Panc1 (cell line): Measurements from ENCODE around the gene FSD2. TPM values are rescaled to one million over a fixed set of nuclear protein-coding genes. Genes with fewer than 3 reads are reported as not detected.

Experiments used
- ATAC-seq: fragments of 200-7000 bp; cut with Tn5 transposase; 2 replicates; pipeline ENCODE4 v1.9.1; 2020; ENCODE audit warnings: mild to moderate bottlenecking, moderate library complexity
- BruUV-seq: library from RNA; stranded (reverse); fragments of 400-500 nt; replicated peaks from 2 replicates; lab custom pipeline; 2021; lab: Mats Ljungman, UMichigan
- CTCF ChIA-PET: fragments of 300-600 bp; sonication (Branson Sonifier 250); formaldehyde crosslinking; loops from one replicate; lab custom pipeline; 2022; ENCODE audit warnings: antibody characterized with exemption; lab: Charles Lee
- POLR2A ChIA-PET: fragments of 300-600 bp; sonication (Branson Sonifier 250); formaldehyde crosslinking; loops from one replicate; lab custom pipeline; 2022; ENCODE audit warnings: antibody characterized with exemption; lab: Charles Lee
- DNase-seq: peaks from one replicate; pipeline ENCODE4 v3.0.0-alpha.2; 2010; ENCODE audit warnings: low read depth, low spot score
- H3K27ac ChIP-seq: 2 replicates; pipeline ENCODE4 v1.5.1; 2011; ENCODE audit warnings: mild to moderate bottlenecking, low read length, inconsistent platforms
- H3K27me3 ChIP-seq: fragments of 200-500 bp; sonication (Bioruptor generic); 2 replicates; pipeline ENCODE4 v1.6.0; 2014; ENCODE audit warnings: low read length, inconsistent platforms; ENCODE audit not compliant: control insufficient read depth, insufficient read depth
- H3K36me3 ChIP-seq: fragments of 200-500 bp; sonication (Bioruptor generic); 2 replicates; pipeline ENCODE4 v1.5.1; 2014; ENCODE audit warnings: inconsistent platforms, mild to moderate bottlenecking, low read length, moderate library complexity; ENCODE audit not compliant: control insufficient read depth, insufficient read depth
- H3K4me1 ChIP-seq: 2 replicates; pipeline ENCODE4 v1.5.1; 2011; ENCODE audit warnings: inconsistent platforms, mild to moderate bottlenecking, low read length, moderate library complexity; ENCODE audit not compliant: control insufficient read depth, insufficient read depth
- H3K4me3 ChIP-seq, 2 experiments: 2 replicates each; pipeline ENCODE4 v1.5.1; 2011 to 2012; ENCODE audit warnings: low read depth in 2 of 2, low read length in 2 of 2, mild to moderate bottlenecking in 2 of 2, inconsistent platforms in 1 of 2, moderate library complexity in 1 of 2
- H3K9me3 ChIP-seq: fragments of 200-500 bp; sonication (Bioruptor generic); 2 replicates; pipeline ENCODE4 v1.5.1; 2014; ENCODE audit warnings: low read depth, mild to moderate bottlenecking, inconsistent platforms, low read length, moderate library complexity; ENCODE audit not compliant: control insufficient read depth, insufficient read depth
- POLR2AphosphoS5 ChIP-seq: IDR thresholded peaks from 2 replicates; pipeline ENCODE4 v1.6.1; 2012; ENCODE audit warnings: mild to moderate bottlenecking, low read depth, low read length, moderate library complexity
- SIN3A ChIP-seq: IDR thresholded peaks from 2 replicates; pipeline ENCODE4 v1.6.1; 2012; ENCODE audit warnings: low read depth, mild to moderate bottlenecking, low read length, moderate library complexity, borderline replicate concordance; ENCODE audit not compliant: insufficient read depth
- TCF7L2 ChIP-seq: IDR thresholded peaks from 2 replicates; pipeline ENCODE4 v1.6.1; 2011; ENCODE audit warnings: mild to moderate bottlenecking, low read depth, low read length, inconsistent platforms
- in situ Hi-C: cut with HindIII; loops from 2 replicates; pipeline ENCODE4 v1.10.0; 2016; ENCODE audit warnings: low sequenced_read_pairs, low pct_unique_long_range_greater_than_20kb
- intact Hi-C: fragments of 100-400 bp; cut with micrococcal nuclease; formaldehyde crosslinking; loops from one replicate; pipeline ENCODE4 v1.10.0; 2022; ENCODE audit not compliant: unreplicated experiment
- total RNA-seq: library from RNA; stranded (reverse); gene quantifications from one replicate; pipeline ENCODE4 v1.2.1, GENCODE V29; 2021; ENCODE audit not compliant: unreplicated experiment
- TF ChIP-seq, protein P1 (sequence below), 2 experiments: IDR thresholded peaks; 2 replicates each; pipeline ENCODE4 v1.6.1; 2011 to 2012; ENCODE audit warnings: low read depth in 2 of 2, control low read depth in 1 of 2, low read length in 1 of 2, mild to moderate bottlenecking in 1 of 2, moderate library complexity in 1 of 2; ENCODE audit not compliant: insufficient read depth in 1 of 2
- TF ChIP-seq, protein P2 (sequence below): fragments of 450-650 bp; IDR thresholded peaks from 2 replicates; pipeline ENCODE4 v1.5.1; 2017; ENCODE audit warnings: mild to moderate bottlenecking

Gene FSD2
- total RNA-seq, 1 experiment from 2014 or later, result not detected

DNA sequence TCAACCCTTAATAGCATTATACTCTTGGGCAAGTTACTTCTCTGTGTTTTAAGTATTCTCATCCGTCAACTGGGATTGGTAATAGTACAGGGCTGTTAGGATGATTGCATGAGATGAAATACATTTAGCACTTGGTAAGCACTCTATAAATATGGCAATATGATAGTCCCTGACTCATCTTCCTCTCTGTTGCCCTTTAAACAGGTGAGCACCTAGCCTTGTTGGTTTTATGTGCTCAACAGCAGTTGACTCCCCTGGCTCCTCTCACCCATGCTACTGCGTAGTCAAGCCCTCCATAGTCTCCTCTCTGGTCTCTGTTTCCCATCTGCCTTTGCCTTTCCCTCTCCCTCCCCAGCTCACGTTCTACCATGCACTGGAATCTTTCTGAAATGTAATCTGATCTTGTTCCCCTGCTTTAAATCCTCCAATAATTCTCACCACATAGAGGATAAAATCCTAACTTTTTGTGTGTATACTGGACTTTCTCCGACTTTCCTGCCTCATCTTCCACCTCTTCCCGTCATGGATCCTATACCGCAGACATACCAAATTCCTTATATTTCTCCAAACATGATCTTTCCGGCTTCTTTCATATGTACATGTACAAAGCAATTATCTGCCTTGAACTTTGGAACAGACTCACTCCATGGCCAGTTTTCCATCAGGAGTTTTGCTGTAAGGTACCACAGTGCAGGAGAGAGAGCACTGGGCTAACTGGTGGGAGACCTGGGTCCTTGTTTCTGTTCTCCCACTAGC lies 42.3 kb downstream of the FSD2 start:
- H3K4me3 ChIP-seq, result no peak overlapping the region
- no peaks in the 10 kb centered on the region for H3K27me3 ChIP-seq
- ChIA-PET CTCF (no interaction called here), POLR2A (no interaction called here)
- TF ChIP-seq POLR2AphosphoS5, result no peak
- TF ChIP-seq, protein P1, sequence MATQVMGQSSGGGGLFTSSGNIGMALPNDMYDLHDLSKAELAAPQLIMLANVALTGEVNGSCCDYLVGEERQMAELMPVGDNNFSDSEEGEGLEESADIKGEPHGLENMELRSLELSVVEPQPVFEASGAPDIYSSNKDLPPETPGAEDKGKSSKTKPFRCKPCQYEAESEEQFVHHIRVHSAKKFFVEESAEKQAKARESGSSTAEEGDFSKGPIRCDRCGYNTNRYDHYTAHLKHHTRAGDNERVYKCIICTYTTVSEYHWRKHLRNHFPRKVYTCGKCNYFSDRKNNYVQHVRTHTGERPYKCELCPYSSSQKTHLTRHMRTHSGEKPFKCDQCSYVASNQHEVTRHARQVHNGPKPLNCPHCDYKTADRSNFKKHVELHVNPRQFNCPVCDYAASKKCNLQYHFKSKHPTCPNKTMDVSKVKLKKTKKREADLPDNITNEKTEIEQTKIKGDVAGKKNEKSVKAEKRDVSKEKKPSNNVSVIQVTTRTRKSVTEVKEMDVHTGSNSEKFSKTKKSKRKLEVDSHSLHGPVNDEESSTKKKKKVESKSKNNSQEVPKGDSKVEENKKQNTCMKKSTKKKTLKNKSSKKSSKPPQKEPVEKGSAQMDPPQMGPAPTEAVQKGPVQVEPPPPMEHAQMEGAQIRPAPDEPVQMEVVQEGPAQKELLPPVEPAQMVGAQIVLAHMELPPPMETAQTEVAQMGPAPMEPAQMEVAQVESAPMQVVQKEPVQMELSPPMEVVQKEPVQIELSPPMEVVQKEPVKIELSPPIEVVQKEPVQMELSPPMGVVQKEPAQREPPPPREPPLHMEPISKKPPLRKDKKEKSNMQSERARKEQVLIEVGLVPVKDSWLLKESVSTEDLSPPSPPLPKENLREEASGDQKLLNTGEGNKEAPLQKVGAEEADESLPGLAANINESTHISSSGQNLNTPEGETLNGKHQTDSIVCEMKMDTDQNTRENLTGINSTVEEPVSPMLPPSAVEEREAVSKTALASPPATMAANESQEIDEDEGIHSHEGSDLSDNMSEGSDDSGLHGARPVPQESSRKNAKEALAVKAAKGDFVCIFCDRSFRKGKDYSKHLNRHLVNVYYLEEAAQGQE (IDR thresholded peaks at IDR 0.05; ENCODE audit: insufficient read depth in 1 of 2, low read depth in 2 of 2, low read length in 1 of 2), result no peak
- DNase-seq (no peak), ATAC-seq (no peak)
- no peaks in the 10 kb centered on the region for H3K4me1 ChIP-seq
- in situ Hi-C loops, result no loop called here
- no TSS peak for BruUV-seq
- H3K9me3 ChIP-seq, result no peaks in the 10 kb centered on the region
- 0 out of 2 replicates have a peak, but pooled peaks cover 2% of the 10 kb centered on the region for H3K36me3 ChIP-seq
- no peak overlapping the region for H3K27ac ChIP-seq
- intact Hi-C loops, result no loop called here

DNA sequence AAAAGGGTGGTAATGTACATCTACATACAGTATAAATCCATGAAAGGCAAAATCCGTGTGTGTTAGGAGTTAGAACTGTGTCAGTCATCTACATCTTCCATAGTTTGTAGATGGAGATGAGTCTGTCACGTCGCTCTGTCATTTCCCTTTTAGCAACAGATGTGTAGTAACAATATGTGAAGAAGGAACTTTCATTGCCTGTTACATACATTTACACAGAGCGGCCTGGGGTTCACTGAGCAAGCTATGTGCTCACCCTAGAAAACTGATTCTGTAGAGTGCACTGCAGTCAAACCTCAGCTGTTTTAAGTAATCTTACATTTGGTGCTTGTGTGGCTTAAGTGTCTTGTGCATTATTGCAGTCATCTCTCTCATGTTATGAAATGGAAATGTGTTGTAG lies 54.6 kb downstream of the FSD2 start:
- POLR2A ChIA-PET, result interaction anchor here (0.8 kb wide), 1 partner anchor 30 kb away, joined by 3 read pairs; no protein-coding TSS in a partner anchor
- ATAC-seq, result no peak

More for the DNA sequence above, 54.6 kb downstream of the FSD2 start:
- intact Hi-C loops (no loop called here), in situ Hi-C loops (no loop called here)
- DNase-seq, result no peak
- peak overlapping the region; percentile 97 for H3K27ac ChIP-seq
- peak overlapping the region; percentile 93 to 97 for H3K4me3 ChIP-seq
- TF ChIP-seq SIN3A (no peak), POLR2AphosphoS5 (no peak), TCF7L2 (no peak)
- TF ChIP-seq, protein P2, sequence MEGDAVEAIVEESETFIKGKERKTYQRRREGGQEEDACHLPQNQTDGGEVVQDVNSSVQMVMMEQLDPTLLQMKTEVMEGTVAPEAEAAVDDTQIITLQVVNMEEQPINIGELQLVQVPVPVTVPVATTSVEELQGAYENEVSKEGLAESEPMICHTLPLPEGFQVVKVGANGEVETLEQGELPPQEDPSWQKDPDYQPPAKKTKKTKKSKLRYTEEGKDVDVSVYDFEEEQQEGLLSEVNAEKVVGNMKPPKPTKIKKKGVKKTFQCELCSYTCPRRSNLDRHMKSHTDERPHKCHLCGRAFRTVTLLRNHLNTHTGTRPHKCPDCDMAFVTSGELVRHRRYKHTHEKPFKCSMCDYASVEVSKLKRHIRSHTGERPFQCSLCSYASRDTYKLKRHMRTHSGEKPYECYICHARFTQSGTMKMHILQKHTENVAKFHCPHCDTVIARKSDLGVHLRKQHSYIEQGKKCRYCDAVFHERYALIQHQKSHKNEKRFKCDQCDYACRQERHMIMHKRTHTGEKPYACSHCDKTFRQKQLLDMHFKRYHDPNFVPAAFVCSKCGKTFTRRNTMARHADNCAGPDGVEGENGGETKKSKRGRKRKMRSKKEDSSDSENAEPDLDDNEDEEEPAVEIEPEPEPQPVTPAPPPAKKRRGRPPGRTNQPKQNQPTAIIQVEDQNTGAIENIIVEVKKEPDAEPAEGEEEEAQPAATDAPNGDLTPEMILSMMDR, result no peak
- TF ChIP-seq, protein P1 (IDR thresholded peaks at IDR 0.05; ENCODE audit: insufficient read depth in 1 of 2, low read depth in 2 of 2, low read length in 1 of 2), result no peak
- BruUV-seq, result no TSS peak
- H3K9me3 ChIP-seq, result no peaks in the 10 kb centered on the region
- H3K27me3 ChIP-seq, result no peaks in the 10 kb centered on the region
- peaks cover 12% of the 10 kb centered on the region for H3K4me1 ChIP-seq
- CTCF ChIA-PET, result no interaction called here
- H3K36me3 ChIP-seq, result peaks cover 17% of the 10 kb centered on the region
